MCF 10A (cell line): ENCODE measurements around the gene MUCL3. TPM values are rescaled to one million over a fixed set of nuclear protein-coding genes. Genes with fewer than 3 reads are reported as not detected.

Source experiments
- BruUV-seq: library from RNA; stranded (reverse); fragments of 400-500 nt; replicated peaks from 2 replicates; lab custom pipeline; 2021; lab: Mats Ljungman, UMichigan
- CTCF ChIA-PET: fragments of 300-600 bp; sonication (Branson Sonifier 250); formaldehyde crosslinking; extraction: SDS; loops from one replicate; lab custom pipeline; 2021; ENCODE audit warnings: antibody characterized with exemption, inconsistent platforms; lab: Yijun Ruan, JAX
- POLR2A ChIA-PET: fragments of 300-600, 350-650 bp; sonication (Branson Sonifier 250); formaldehyde crosslinking; extraction: SDS; loops from one replicate; lab custom pipeline; 2020; ENCODE audit warnings: antibody characterized with exemption, inconsistent platforms; lab: Yijun Ruan, JAX
- DNase-seq: peaks from one replicate; pipeline ENCODE4 v3.0.0-alpha.2; 2018; ENCODE audit not compliant: unreplicated experiment
- H3K27ac Mint-ChIP-seq: one replicate; pipeline ENCODE4 v1.8.0; 2022; ENCODE audit warnings: mild to moderate bottlenecking, low read depth, mixed read lengths; ENCODE audit not compliant: unreplicated experiment
- H3K27me3 Mint-ChIP-seq: one replicate; pipeline ENCODE4 v1.8.0; 2022; ENCODE audit warnings: mixed read lengths; ENCODE audit not compliant: insufficient read depth, unreplicated experiment
- H3K36me3 Mint-ChIP-seq: one replicate; pipeline ENCODE4 v1.8.0; 2022; ENCODE audit warnings: mild to moderate bottlenecking, moderate library complexity, mixed read lengths; ENCODE audit not compliant: insufficient read depth, unreplicated experiment
- H3K4me1 Mint-ChIP-seq: one replicate; pipeline ENCODE4 v1.8.0; 2022; ENCODE audit warnings: mixed read lengths; ENCODE audit not compliant: insufficient read depth, unreplicated experiment
- H3K4me3 Mint-ChIP-seq: one replicate; pipeline ENCODE4 v1.8.0; 2022; ENCODE audit warnings: mild to moderate bottlenecking, moderate library complexity, mixed read lengths; ENCODE audit not compliant: unreplicated experiment
- H3K9me3 Mint-ChIP-seq: one replicate; pipeline ENCODE4 v1.8.0; 2022; ENCODE audit warnings: mixed read lengths; ENCODE audit not compliant: unreplicated experiment
- intact Hi-C: fragments of 100-400 bp; cut with micrococcal nuclease; formaldehyde crosslinking; loops from 2 replicates; pipeline ENCODE4 v1.14.1; 2022
- total RNA-seq: library from RNA; stranded (reverse); gene quantifications from 2 replicates; pipeline ENCODE4 v1.2.3, GENCODE V29; 2022
- TF ChIP-seq, protein P1 (sequence below): fragments of 200-600 bp; IDR thresholded peaks from one replicate; pipeline ENCODE4 v1.8.0; 2022; ENCODE audit warnings: antibody characterized with exemption, mild to moderate bottlenecking; ENCODE audit not compliant: unreplicated experiment

MUCL3 gene
- total RNA-seq, 1 experiment from 2014 or later = not detected

- TF ChIP-seq, protein P1, sequence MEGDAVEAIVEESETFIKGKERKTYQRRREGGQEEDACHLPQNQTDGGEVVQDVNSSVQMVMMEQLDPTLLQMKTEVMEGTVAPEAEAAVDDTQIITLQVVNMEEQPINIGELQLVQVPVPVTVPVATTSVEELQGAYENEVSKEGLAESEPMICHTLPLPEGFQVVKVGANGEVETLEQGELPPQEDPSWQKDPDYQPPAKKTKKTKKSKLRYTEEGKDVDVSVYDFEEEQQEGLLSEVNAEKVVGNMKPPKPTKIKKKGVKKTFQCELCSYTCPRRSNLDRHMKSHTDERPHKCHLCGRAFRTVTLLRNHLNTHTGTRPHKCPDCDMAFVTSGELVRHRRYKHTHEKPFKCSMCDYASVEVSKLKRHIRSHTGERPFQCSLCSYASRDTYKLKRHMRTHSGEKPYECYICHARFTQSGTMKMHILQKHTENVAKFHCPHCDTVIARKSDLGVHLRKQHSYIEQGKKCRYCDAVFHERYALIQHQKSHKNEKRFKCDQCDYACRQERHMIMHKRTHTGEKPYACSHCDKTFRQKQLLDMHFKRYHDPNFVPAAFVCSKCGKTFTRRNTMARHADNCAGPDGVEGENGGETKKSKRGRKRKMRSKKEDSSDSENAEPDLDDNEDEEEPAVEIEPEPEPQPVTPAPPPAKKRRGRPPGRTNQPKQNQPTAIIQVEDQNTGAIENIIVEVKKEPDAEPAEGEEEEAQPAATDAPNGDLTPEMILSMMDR = no peak
- H3K36me3 Mint-ChIP-seq = peaks cover 77% of the 10 kb centered on the region
- intact Hi-C loops = no loop called here
- ChIA-PET CTCF (interaction anchor here (1.8 kb wide), 1 partner anchor 175 kb away, joined by 8 read pairs; no protein-coding TSS in a partner anchor), POLR2A (interaction anchor here (0.7 to 1.8 kb wide), 3 partner anchors 8 to 154 kb away, joined by 5 to 6 read pairs (median 6); partner anchors contain the start of gene DDR1)
- DNase-seq = no peak
- no peaks in the 10 kb centered on the region for H3K27me3 Mint-ChIP-seq
- no peak overlapping the region for H3K4me3 Mint-ChIP-seq
- H3K27ac Mint-ChIP-seq = peak overlapping the region; percentile 37
- H3K9me3 Mint-ChIP-seq = no peaks in the 10 kb centered on the region
- H3K4me1 Mint-ChIP-seq = peaks cover 9% of the 10 kb centered on the region
- BruUV-seq = no TSS peak
Measured at GRCh38 chr6:30895343-30895742, 45.4 kb upstream of the MUCL3 start.

- BruUV-seq = no TSS peak
- H3K4me3 Mint-ChIP-seq = no peak overlapping the region
- no peak overlapping the region for H3K27ac Mint-ChIP-seq
- TF ChIP-seq, protein P1 = no peak
- ChIA-PET CTCF (interaction anchor here (0.6 to 1.8 kb wide), 4 partner anchors 19 to 174 kb away, joined by 3 to 8 read pairs (median 3); no protein-coding TSS in a partner anchor), POLR2A (interaction anchor here (1.8 kb wide), 2 partner anchors 10 to 12 kb away, joined by 6 read pairs; partner anchors contain the start of gene DDR1)
- peaks cover 69% of the 10 kb centered on the region for H3K36me3 Mint-ChIP-seq
- intact Hi-C loops = no loop called here
- no peaks in the 10 kb centered on the region for H3K27me3 Mint-ChIP-seq
- peaks cover 6% of the 10 kb centered on the region for H3K4me1 Mint-ChIP-seq
- H3K9me3 Mint-ChIP-seq = no peaks in the 10 kb centered on the region
- no peak for DNase-seq
Measured at GRCh38 chr6:30896541-30896940, 44.2 kb upstream of the MUCL3 start.

DNA sequence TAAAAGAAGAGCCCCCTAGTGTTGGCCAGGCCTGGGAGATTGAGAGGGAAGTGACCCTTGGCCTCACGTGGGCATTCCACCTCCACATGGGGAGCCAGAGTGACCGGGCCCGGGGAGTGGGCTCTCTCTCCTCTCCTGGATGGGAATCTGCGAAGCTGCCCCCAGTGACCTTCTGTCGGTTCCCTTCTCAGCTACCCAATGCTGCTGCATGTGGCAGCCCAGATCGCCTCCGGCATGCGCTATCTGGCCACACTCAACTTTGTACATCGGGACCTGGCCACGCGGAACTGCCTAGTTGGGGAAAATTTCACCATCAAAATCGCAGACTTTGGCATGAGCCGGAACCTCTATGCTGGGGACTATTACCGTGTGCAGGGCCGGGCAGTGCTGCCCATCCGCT is 42.9 kb upstream of the MUCL3 start:
- H3K27ac Mint-ChIP-seq = no peak overlapping the region
- BruUV-seq = no TSS peak
- TF ChIP-seq, protein P1 = no peak
- no peaks in the 10 kb centered on the region for H3K27me3 Mint-ChIP-seq
- ChIA-PET CTCF (interaction anchor here (0.6 kb wide), 1 partner anchor 294 kb away, joined by 4 read pairs; no protein-coding TSS in a partner anchor), POLR2A (interaction anchor here (5.2 kb wide), 1 partner anchor 8 kb away, joined by 34 read pairs; no protein-coding TSS in a partner anchor)
- no peak overlapping the region for H3K4me3 Mint-ChIP-seq
- DNase-seq = no peak
- H3K9me3 Mint-ChIP-seq = no peaks in the 10 kb centered on the region
- intact Hi-C loops = no loop called here
- peaks cover 62% of the 10 kb centered on the region for H3K36me3 Mint-ChIP-seq
- H3K4me1 Mint-ChIP-seq = peaks cover 13% of the 10 kb centered on the region

DNA sequence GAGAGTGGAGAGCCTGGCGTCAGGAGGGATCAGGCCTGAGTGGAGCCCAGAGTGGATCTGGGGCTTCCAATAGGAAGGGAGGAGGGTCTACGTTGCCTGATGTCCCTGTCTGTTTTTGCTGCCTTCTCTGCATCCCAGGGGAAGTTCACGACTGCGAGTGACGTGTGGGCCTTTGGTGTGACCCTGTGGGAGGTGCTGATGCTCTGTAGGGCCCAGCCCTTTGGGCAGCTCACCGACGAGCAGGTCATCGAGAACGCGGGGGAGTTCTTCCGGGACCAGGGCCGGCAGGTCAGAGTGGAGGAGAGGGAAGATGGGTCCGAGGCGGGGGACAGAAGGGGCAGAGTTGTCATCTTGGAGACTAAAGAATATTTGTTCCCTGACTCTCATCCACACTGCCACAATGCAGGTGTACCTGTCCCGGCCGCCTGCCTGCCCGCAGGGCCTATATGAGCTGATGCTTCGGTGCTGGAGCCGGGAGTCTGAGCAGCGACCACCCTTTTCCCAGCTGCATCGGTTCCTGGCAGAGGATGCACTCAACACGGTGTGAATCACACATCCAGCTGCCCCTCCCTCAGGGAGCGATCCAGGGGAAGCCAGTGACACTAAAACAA is 41.9 kb upstream of the MUCL3 start:
- no peak for DNase-seq
- intact Hi-C loops = no loop called here
- ChIA-PET CTCF (interaction anchor here (1.2 kb wide), 1 partner anchor 9 kb away, joined by 4 read pairs; no protein-coding TSS in a partner anchor), POLR2A (interaction anchor here (0.7 to 5.2 kb wide), 4 partner anchors 9 to 15 kb away, joined by 3 to 34 read pairs (median 4); partner anchors contain the start of genes GTF2H4 and VARS2)
- TF ChIP-seq, protein P1 = no peak
- H3K27ac Mint-ChIP-seq = no peak overlapping the region
- H3K9me3 Mint-ChIP-seq = no peaks in the 10 kb centered on the region
- no peaks in the 10 kb centered on the region for H3K27me3 Mint-ChIP-seq
- H3K4me3 Mint-ChIP-seq = no peak overlapping the region
- H3K36me3 Mint-ChIP-seq = peaks cover 52% of the 10 kb centered on the region
- BruUV-seq = no TSS peak
- peaks cover 14% of the 10 kb centered on the region for H3K4me1 Mint-ChIP-seq
